WTC11 (cell line): Measurements from ENCODE around the gene COPA. TPM values are rescaled to one million over a fixed set of nuclear protein-coding genes. Genes with fewer than 3 reads are reported as not detected.

ENCODE experiments used
- ATAC-seq: fragments of 200-7000 bp; cut with Tn5 transposase; 2 replicates; pipeline ENCODE4 v1.10.0; 2021; ENCODE audit warnings: mild to moderate bottlenecking, moderate library complexity
- CTCF ChIA-PET: fragments of 300-600 bp; sonication (Branson Sonifier 250); formaldehyde crosslinking; loops from one replicate; lab custom pipeline; 2021; ENCODE audit warnings: antibody characterized with exemption; lab: Charles Lee
- POLR2A ChIA-PET: fragments of 350-600 bp; sonication (Branson Sonifier 250); formaldehyde crosslinking; loops from one replicate; lab custom pipeline; 2021; ENCODE audit warnings: antibody characterized with exemption; lab: Charles Lee
- DNase-seq: peaks from one replicate; pipeline ENCODE4 v3.0.0; 2021; ENCODE audit warnings: low spot score
- H3K27ac Mint-ChIP-seq: 2 replicates; pipeline ENCODE4 v1.8.0; 2021; ENCODE audit warnings: mixed read lengths
- H3K27me3 Mint-ChIP-seq: 2 replicates; pipeline ENCODE4 v1.8.0; 2021; ENCODE audit warnings: low read depth, mild to moderate bottlenecking, moderate library complexity, mixed read lengths
- H3K36me3 Mint-ChIP-seq: 2 replicates; pipeline ENCODE4 v1.8.0; 2021; ENCODE audit warnings: mixed read lengths
- H3K4me1 Mint-ChIP-seq: 2 replicates; pipeline ENCODE4 v1.8.0; 2022; ENCODE audit warnings: mixed read lengths
- H3K4me3 Mint-ChIP-seq: 2 replicates; pipeline ENCODE4 v1.8.0; 2021; ENCODE audit warnings: mild to moderate bottlenecking, moderate library complexity, mixed read lengths
- H3K9me3 Mint-ChIP-seq: 2 replicates; pipeline ENCODE4 v1.8.0; 2021; ENCODE audit warnings: mixed read lengths
- AR ChIP-seq: fragments of 250-450 bp; sonication (Bioruptor Pico); IDR thresholded peaks from 2 replicates; pipeline ENCODE4 v1.9.0; 2021; ENCODE audit warnings: mild to moderate bottlenecking
- CREB1 ChIP-seq: sonication (generic); formaldehyde crosslinking; IDR thresholded peaks from 2 replicates; pipeline ENCODE4 v1.8.0; 2023; ENCODE audit warnings: mild to moderate bottlenecking, missing genetic modification reagents
- EMX1 ChIP-seq: fragments of 250-450 bp; sonication (Bioruptor Pico); IDR thresholded peaks from 2 replicates; pipeline ENCODE4 v1.8.0; 2021; ENCODE audit warnings: mild to moderate bottlenecking
- HMGXB4 ChIP-seq: sonication (generic); formaldehyde crosslinking; IDR thresholded peaks from 2 replicates; pipeline ENCODE4 v1.8.1; 2023; ENCODE audit warnings: mild to moderate bottlenecking, moderate library complexity, missing genetic modification reagents
- JAZF1 ChIP-seq: fragments of 250-450 bp; sonication (Bioruptor Pico); IDR thresholded peaks from 2 replicates; pipeline ENCODE4 v1.9.0; 2021; ENCODE audit warnings: moderate library complexity, mild to moderate bottlenecking, inconsistent platforms
- MYBL2 ChIP-seq: sonication (generic); formaldehyde crosslinking; IDR thresholded peaks from 2 replicates; pipeline ENCODE4 v1.8.1; 2023; ENCODE audit warnings: mild to moderate bottlenecking, moderate library complexity, missing genetic modification reagents
- PREB ChIP-seq: sonication (generic); formaldehyde crosslinking; IDR thresholded peaks from 2 replicates; pipeline ENCODE4 v1.8.1; 2022; ENCODE audit warnings: mild to moderate bottlenecking, missing genetic modification reagents, moderate library complexity, borderline replicate concordance
- PRRX2 ChIP-seq: fragments of 250-450 bp; sonication (Bioruptor Pico); IDR thresholded peaks from 2 replicates; pipeline ENCODE4 v1.8.0; 2021; ENCODE audit warnings: mild to moderate bottlenecking
- TEAD4 ChIP-seq: sonication (generic); formaldehyde crosslinking; IDR thresholded peaks from 2 replicates; pipeline ENCODE4 v1.8.0; 2022; ENCODE audit warnings: mild to moderate bottlenecking, missing genetic modification reagents
- ZNF219 ChIP-seq: sonication (generic); formaldehyde crosslinking; IDR thresholded peaks from 2 replicates; pipeline ENCODE4 v1.8.0; 2023; ENCODE audit warnings: missing genetic modification reagents, mild to moderate bottlenecking, borderline replicate concordance
- ZNF317 ChIP-seq: sonication (generic); formaldehyde crosslinking; IDR thresholded peaks from 2 replicates; pipeline ENCODE4 v1.8.1; 2023; ENCODE audit warnings: low read depth, mild to moderate bottlenecking, moderate library complexity, missing genetic modification reagents, borderline replicate concordance
- ZNF423 ChIP-seq: fragments of 250-450 bp; sonication (Bioruptor Pico); IDR thresholded peaks from 2 replicates; pipeline ENCODE4 v2.1.2; 2022; ENCODE audit warnings: mild to moderate bottlenecking, moderate library complexity
- ZNF512 ChIP-seq: sonication (generic); formaldehyde crosslinking; IDR thresholded peaks from 2 replicates; pipeline ENCODE4 v1.8.1; 2022; ENCODE audit warnings: missing genetic modification reagents, borderline replicate concordance
- total RNA-seq: library from RNA; stranded (reverse); gene quantifications from 3 replicates; pipeline ENCODE4 v1.2.3, GENCODE V29; 2021
- TF ChIP-seq, protein P1 (sequence below): sonication (generic); formaldehyde crosslinking; conservative IDR thresholded peaks from 2 replicates; pipeline ENCODE4 v1.8.1; 2022; ENCODE audit warnings: mild to moderate bottlenecking, missing genetic modification reagents
- TF ChIP-seq, protein P2 (sequence below): sonication (generic); formaldehyde crosslinking; IDR thresholded peaks from 2 replicates; pipeline ENCODE4 v1.8.1; 2022; ENCODE audit warnings: mild to moderate bottlenecking, moderate library complexity, missing genetic modification reagents
- TF ChIP-seq, protein P3 (sequence below): sonication (generic); formaldehyde crosslinking; IDR thresholded peaks from 2 replicates; pipeline ENCODE4 v1.8.1; 2023; ENCODE audit warnings: mild to moderate bottlenecking, missing genetic modification reagents, moderate library complexity
- TF ChIP-seq, protein P4 (sequence below): sonication (generic); formaldehyde crosslinking; conservative IDR thresholded peaks from 2 replicates; pipeline ENCODE4 v1.8.1; 2023; ENCODE audit warnings: mild to moderate bottlenecking, low read depth, missing genetic modification reagents, moderate library complexity
- TF ChIP-seq, protein P5 (sequence below): sonication (generic); formaldehyde crosslinking; IDR thresholded peaks from 2 replicates; pipeline ENCODE4 v1.8.0; 2022; ENCODE audit warnings: mild to moderate bottlenecking, missing genetic modification reagents
- TF ChIP-seq, protein P6 (sequence below): fragments of 250-450 bp; sonication (Bioruptor Pico); IDR thresholded peaks from 2 replicates; pipeline ENCODE4 v1.9.0; 2021; ENCODE audit warnings: mild to moderate bottlenecking

Gene COPA
- total RNA-seq, 1 experiment from 2014 or later, result 126 TPM

- no peak for DNase-seq
- no peak for TF ChIP-seq MYBL2
- TF ChIP-seq JAZF1 (CRISPR knock-in tag), result no peak
- TF ChIP-seq, protein P1, sequence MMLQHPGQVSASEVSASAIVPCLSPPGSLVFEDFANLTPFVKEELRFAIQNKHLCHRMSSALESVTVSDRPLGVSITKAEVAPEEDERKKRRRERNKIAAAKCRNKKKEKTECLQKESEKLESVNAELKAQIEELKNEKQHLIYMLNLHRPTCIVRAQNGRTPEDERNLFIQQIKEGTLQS, result no peak
- TF ChIP-seq, protein P2, sequence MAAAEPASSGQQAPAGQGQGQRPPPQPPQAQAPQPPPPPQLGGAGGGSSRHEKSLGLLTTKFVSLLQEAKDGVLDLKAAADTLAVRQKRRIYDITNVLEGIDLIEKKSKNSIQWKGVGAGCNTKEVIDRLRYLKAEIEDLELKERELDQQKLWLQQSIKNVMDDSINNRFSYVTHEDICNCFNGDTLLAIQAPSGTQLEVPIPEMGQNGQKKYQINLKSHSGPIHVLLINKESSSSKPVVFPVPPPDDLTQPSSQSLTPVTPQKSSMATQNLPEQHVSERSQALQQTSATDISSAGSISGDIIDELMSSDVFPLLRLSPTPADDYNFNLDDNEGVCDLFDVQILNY (CRISPR knock-in tag), result no peak
- TF ChIP-seq ZNF512 (CRISPR knock-in tag), result no peak
- no peak for TF ChIP-seq PRRX2 (CRISPR knock-in tag)
- TF ChIP-seq TEAD4, result no peak
- TF ChIP-seq, protein P3, sequence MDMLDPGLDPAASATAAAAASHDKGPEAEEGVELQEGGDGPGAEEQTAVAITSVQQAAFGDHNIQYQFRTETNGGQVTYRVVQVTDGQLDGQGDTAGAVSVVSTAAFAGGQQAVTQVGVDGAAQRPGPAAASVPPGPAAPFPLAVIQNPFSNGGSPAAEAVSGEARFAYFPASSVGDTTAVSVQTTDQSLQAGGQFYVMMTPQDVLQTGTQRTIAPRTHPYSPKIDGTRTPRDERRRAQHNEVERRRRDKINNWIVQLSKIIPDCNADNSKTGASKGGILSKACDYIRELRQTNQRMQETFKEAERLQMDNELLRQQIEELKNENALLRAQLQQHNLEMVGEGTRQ (CRISPR knock-in tag), result no peak
- no peak for TF ChIP-seq EMX1
- TF ChIP-seq ZNF423, result no peak
- TF ChIP-seq HMGXB4 (CRISPR knock-in tag), result no peak
- no peak for TF ChIP-seq ZNF317
- TF ChIP-seq, protein P4, sequence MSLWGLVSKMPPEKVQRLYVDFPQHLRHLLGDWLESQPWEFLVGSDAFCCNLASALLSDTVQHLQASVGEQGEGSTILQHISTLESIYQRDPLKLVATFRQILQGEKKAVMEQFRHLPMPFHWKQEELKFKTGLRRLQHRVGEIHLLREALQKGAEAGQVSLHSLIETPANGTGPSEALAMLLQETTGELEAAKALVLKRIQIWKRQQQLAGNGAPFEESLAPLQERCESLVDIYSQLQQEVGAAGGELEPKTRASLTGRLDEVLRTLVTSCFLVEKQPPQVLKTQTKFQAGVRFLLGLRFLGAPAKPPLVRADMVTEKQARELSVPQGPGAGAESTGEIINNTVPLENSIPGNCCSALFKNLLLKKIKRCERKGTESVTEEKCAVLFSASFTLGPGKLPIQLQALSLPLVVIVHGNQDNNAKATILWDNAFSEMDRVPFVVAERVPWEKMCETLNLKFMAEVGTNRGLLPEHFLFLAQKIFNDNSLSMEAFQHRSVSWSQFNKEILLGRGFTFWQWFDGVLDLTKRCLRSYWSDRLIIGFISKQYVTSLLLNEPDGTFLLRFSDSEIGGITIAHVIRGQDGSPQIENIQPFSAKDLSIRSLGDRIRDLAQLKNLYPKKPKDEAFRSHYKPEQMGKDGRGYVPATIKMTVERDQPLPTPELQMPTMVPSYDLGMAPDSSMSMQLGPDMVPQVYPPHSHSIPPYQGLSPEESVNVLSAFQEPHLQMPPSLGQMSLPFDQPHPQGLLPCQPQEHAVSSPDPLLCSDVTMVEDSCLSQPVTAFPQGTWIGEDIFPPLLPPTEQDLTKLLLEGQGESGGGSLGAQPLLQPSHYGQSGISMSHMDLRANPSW, result no peak
- TF ChIP-seq, all 79 proteins: peak for 0
- no peak for ATAC-seq
- ChIA-PET CTCF (no interaction called here), POLR2A (no interaction called here)
- H3K9me3 Mint-ChIP-seq, result no peaks in the 10 kb centered on the region
- H3K27ac Mint-ChIP-seq, result no peak overlapping the region
- no peaks in the 10 kb centered on the region for H3K4me1 Mint-ChIP-seq
- no peak overlapping the region for H3K4me3 Mint-ChIP-seq
- no peaks in the 10 kb centered on the region for H3K27me3 Mint-ChIP-seq
- H3K36me3 Mint-ChIP-seq, result peaks cover 70% of the 10 kb centered on the region
Observed at GRCh38 chr1:160326418-160326817, 16.6 kb downstream of the COPA start.

DNA sequence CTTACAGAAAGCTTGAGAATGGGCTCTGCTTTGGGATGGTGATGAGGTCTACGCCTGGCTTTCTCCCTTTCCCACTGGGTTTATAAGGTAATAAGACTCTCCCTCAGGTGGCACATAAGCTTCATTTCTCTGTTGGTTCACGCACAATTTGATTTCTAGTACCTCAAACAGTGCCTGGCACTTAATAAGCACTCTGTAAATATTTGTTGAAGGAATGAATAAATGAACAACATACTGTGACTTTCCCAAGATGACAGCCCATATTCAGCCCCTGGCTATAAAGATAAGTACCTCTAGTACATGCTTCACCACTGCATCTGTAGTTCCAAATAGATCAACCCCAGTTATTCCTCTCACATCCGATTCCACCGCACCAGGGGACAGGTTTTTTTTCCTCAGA, 17.8 kb downstream of the COPA start:
- Mint-ChIP-seq H3K36me3 (peaks cover 66% of the 10 kb centered on the region), H3K27ac (no peak overlapping the region), H3K4me3 (no peak overlapping the region), H3K9me3 (no peaks in the 10 kb centered on the region)
- CTCF ChIA-PET, result interaction anchor here (0.7 kb wide), 1 partner anchor 96 kb away, joined by 4 read pairs; no protein-coding TSS in a partner anchor
- POLR2A ChIA-PET, result no interaction called here
- no peak for ATAC-seq
- no peak for DNase-seq
- TF ChIP-seq AR (CRISPR knock-in tag), result no peak
- TF ChIP-seq CREB1 (CRISPR knock-in tag), result no peak
- TF ChIP-seq ZNF219 (CRISPR knock-in tag), result no peak
- TF ChIP-seq, protein P5, sequence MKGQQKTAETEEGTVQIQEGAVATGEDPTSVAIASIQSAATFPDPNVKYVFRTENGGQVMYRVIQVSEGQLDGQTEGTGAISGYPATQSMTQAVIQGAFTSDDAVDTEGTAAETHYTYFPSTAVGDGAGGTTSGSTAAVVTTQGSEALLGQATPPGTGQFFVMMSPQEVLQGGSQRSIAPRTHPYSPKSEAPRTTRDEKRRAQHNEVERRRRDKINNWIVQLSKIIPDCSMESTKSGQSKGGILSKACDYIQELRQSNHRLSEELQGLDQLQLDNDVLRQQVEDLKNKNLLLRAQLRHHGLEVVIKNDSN, result no peak
- TF ChIP-seq, protein P6, sequence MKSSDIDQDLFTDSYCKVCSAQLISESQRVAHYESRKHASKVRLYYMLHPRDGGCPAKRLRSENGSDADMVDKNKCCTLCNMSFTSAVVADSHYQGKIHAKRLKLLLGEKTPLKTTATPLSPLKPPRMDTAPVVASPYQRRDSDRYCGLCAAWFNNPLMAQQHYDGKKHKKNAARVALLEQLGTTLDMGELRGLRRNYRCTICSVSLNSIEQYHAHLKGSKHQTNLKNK (CRISPR knock-in tag), result no peak
- TF ChIP-seq PREB, result no peak
- TF ChIP-seq, all 79 proteins: peak for 0
- Mint-ChIP-seq H3K4me1 (no peaks in the 10 kb centered on the region), H3K27me3 (no peaks in the 10 kb centered on the region)
